ENCODE measurements around the gene PANX3. TPM values are rescaled to one million over a fixed set of nuclear protein-coding genes. Genes with fewer than 3 reads are reported as not detected.
"Not testable (repeated sequence)": the region's sequence is repeated elsewhere in the genome, so short reads cannot be mapped to it uniquely, and the experiment has no call there.

Gene PANX3
- total RNA-seq, 1 donor from 2014 or later = not detected

GRCh38 chr11:124597626-124598025 is 13.6 kb upstream of the PANX3 start:
- DNase-seq (ENCODE audit: low read depth) = no peak
- H3K4me3 ChIP-seq (ENCODE audit: low read depth, low read length) = no peak overlapping the region
- TF ChIP-seq CTCF (conservative IDR thresholded peaks at IDR 0.05; ENCODE audit: low read depth, low read length) = no peak

- no peak for TF ChIP-seq CTCF (conservative IDR thresholded peaks at IDR 0.05; ENCODE audit: low read depth, low read length)
- H3K4me3 ChIP-seq (ENCODE audit: low read depth, low read length) = no peak overlapping the region
- no peak for DNase-seq (ENCODE audit: low read depth)
Observed at GRCh38 chr11:124600621-124601320, 10.5 kb upstream of the PANX3 start.

GRCh38 chr11:124602193-124602592 is 9.0 kb upstream of the PANX3 start:
- DNase-seq (ENCODE audit: low read depth) = no peak
- no peak overlapping the region for H3K4me3 ChIP-seq (ENCODE audit: low read depth, low read length)
- no peak for TF ChIP-seq CTCF (conservative IDR thresholded peaks at IDR 0.05; ENCODE audit: low read depth, low read length)

GRCh38 chr11:124602723-124603122 is 8.5 kb upstream of the PANX3 start:
- H3K4me3 ChIP-seq (ENCODE audit: low read depth, low read length); DNase-seq (ENCODE audit: low read depth): not testable (repeated sequence)

GRCh38 chr11:124605719-124606118 is 5.5 kb upstream of the PANX3 start:
- DNase-seq (ENCODE audit: low read depth) = no peak
- no peak for TF ChIP-seq CTCF (conservative IDR thresholded peaks at IDR 0.05; ENCODE audit: low read depth, low read length)
- no peak overlapping the region for H3K4me3 ChIP-seq (ENCODE audit: low read depth, low read length)

- H3K4me3 ChIP-seq (ENCODE audit: low read depth, low read length) = no peak overlapping the region
- DNase-seq (ENCODE audit: low read depth) = no peak
- no peak for TF ChIP-seq CTCF (conservative IDR thresholded peaks at IDR 0.05; ENCODE audit: low read depth, low read length)
Observed at GRCh38 chr11:124608147-124608546, 3.1 kb upstream of the PANX3 start.

GRCh38 chr11:124610295-124610694 is 933 bp upstream of the PANX3 start:
- no peak for DNase-seq (ENCODE audit: low read depth)
- H3K4me3 ChIP-seq (ENCODE audit: low read depth, low read length) = no peak overlapping the region
- TF ChIP-seq CTCF (conservative IDR thresholded peaks at IDR 0.05; ENCODE audit: low read depth, low read length) = no peak

Data from epithelial cell of proximal tubule (primary cell).